Natural killer cell (primary cell): ENCODE results near the gene PTPRM. TPM values are rescaled to one million over a fixed set of nuclear protein-coding genes. Genes with fewer than 3 reads are reported as not detected.

Experiments used
- ATAC-seq, 3 donors: fragments of 150-1000 bp in 2 of 3; fragments of 200-7000 bp in 1 of 3; cut with Tn5 transposase; 1 replicate in 1 of 3; 2 replicates in 2 of 3; pipeline ENCODE4 v1.10.0; 2021; ENCODE audit warnings: mild to moderate bottlenecking in 2 of 3, moderate library complexity in 2 of 3
- DNase-seq, 2 donors: peaks; one replicate each; pipeline versions ENCODE4 v3.0.0 to v3.0.0-alpha.2; 2013 to 2021; ENCODE audit warnings: mixed read lengths in 1 of 2
- H3K27ac ChIP-seq: one replicate; pipeline ENCODE4 v1.5.1; 2013; ENCODE audit warnings: mild to moderate bottlenecking, low read length
- H3K27me3 ChIP-seq: one replicate; pipeline ENCODE4 v1.6.1; 2013; ENCODE audit warnings: low read length; ENCODE audit not compliant: control insufficient read depth, insufficient read depth
- H3K36me3 ChIP-seq: one replicate; pipeline ENCODE4 v1.6.1; 2013; ENCODE audit warnings: low read length; ENCODE audit not compliant: control insufficient read depth, insufficient read depth
- H3K4me1 ChIP-seq: one replicate; pipeline ENCODE4 v1.6.1; 2013; ENCODE audit warnings: low read length; ENCODE audit not compliant: control insufficient read depth, insufficient read depth
- H3K4me3 ChIP-seq: one replicate; pipeline ENCODE4 v1.5.1; 2013; ENCODE audit warnings: low read length
- H3K9me3 ChIP-seq: one replicate; pipeline ENCODE4 v1.6.1; 2013; ENCODE audit warnings: low read length; ENCODE audit not compliant: control insufficient read depth, insufficient read depth
- H3K27ac Mint-ChIP-seq, 2 donors: one replicate each; pipeline ENCODE4 v1.8.0; 2022; ENCODE audit warnings: mild to moderate bottlenecking in 2 of 2, mixed read lengths in 2 of 2, moderate library complexity in 1 of 2
- H3K27me3 Mint-ChIP-seq, 2 donors: one replicate each; pipeline ENCODE4 v1.8.0; 2022; ENCODE audit warnings: low read depth in 2 of 2, mixed read lengths in 2 of 2
- H3K36me3 Mint-ChIP-seq: one replicate; pipeline ENCODE4 v1.8.0; 2022; ENCODE audit warnings: mixed read lengths
- H3K4me1 Mint-ChIP-seq, 2 donors: one replicate each; pipeline ENCODE4 v1.8.0; 2022; ENCODE audit warnings: mixed read lengths in 2 of 2
- H3K4me3 Mint-ChIP-seq: one replicate; pipeline ENCODE4 v1.8.0; 2022; ENCODE audit warnings: mild to moderate bottlenecking, moderate library complexity, mixed read lengths
- H3K9me3 Mint-ChIP-seq, 2 donors: one replicate each; pipeline ENCODE4 v1.8.0; 2022; ENCODE audit warnings: mixed read lengths in 2 of 2
- CTCF ChIP-seq: fragments of 200-600 bp; IDR thresholded peaks from one replicate; pipeline ENCODE4 v1.8.0; 2022; ENCODE audit warnings: antibody characterized with exemption
- WGBS: methylation state at CpG from one replicate; pipeline ENCODE4 v1.1.7; 2013; ENCODE audit warnings: missing lambda C conversion rate; ENCODE audit not compliant: insufficient coverage; 5-methylcytosine and 5-hydroxymethylcytosine counted together
- intact Hi-C: fragments of 100-400 bp; cut with micrococcal nuclease; formaldehyde crosslinking; loops from one replicate; pipeline ENCODE4 v1.14.2; 2022
- total RNA-seq, 4 donors: library from RNA; stranded (reverse); fragments of 120-200 nt in 1 of 4; gene quantifications; one replicate each; pipeline versions ENCODE4 v1.2.3 to v1.2.4, GENCODE V29; 2013 to 2022

Gene PTPRM
- total RNA-seq, 3 donors from 2014 or later (not counting 1 experiment from before 2014, with no cell fraction given): 5.0 to 13.2 (median 12.1) TPM

GRCh38 chr18:7607540-7608173 lies 40.5 kb downstream of the PTPRM start:
- Mint-ChIP-seq H3K36me3 (no peaks in the 10 kb centered on the region), H3K27me3 (no peaks in the 10 kb centered on the region), H3K27ac (no peak overlapping the region), H3K9me3 (peaks cover 3 to 4% of the 10 kb centered on the region in 2 donors), H3K4me3 (no peak overlapping the region), H3K4me1 (no peaks in the 10 kb centered on the region)
- no peak for ATAC-seq
- WGBS: 93% methylated on average over 9 of the region's 12 CpGs
- Histone ChIP-seq H3K4me1 (no peaks in the 10 kb centered on the region), H3K27ac (no peak overlapping the region), H3K4me3 (no peak overlapping the region), H3K27me3 (no peaks in the 10 kb centered on the region), H3K36me3 (no peaks in the 10 kb centered on the region), H3K9me3 (no peaks in the 10 kb centered on the region)
- no peak for TF ChIP-seq CTCF
- DNase-seq: no peak
- intact Hi-C loops: no loop called here

DNA sequence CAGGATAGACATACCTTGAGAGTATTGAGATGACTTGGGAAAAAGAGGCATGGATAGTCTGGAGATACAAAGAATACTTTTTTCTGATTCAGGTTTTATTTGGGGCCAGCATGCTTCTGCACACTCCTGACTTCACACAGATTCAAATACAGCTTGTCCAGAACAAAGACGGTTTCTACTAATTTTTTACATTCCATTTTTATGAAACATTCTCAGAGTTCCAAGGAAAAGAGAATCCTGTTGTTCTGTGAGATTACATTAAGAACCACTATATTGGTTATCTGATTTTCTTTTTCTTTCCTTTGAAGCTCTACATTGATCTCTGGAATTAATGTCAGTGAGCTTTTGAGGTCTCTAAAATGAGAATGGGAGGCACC lies 41.0 kb downstream of the PTPRM start:
- TF ChIP-seq CTCF: no peak
- peaks cover 3 to 4% of the 10 kb centered on the region in 2 donors for H3K9me3 Mint-ChIP-seq

GRCh38 chr18:7608781-7609201 lies 41.7 kb downstream of the PTPRM start:
- ATAC-seq: no peak
- no peak overlapping the region for H3K4me3 Mint-ChIP-seq
- Histone ChIP-seq H3K36me3 (no peaks in the 10 kb centered on the region), H3K9me3 (no peaks in the 10 kb centered on the region), H3K27ac (no peak overlapping the region), H3K4me3 (no peak overlapping the region), H3K27me3 (no peaks in the 10 kb centered on the region), H3K4me1 (no peaks in the 10 kb centered on the region)
- H3K36me3 Mint-ChIP-seq: no peaks in the 10 kb centered on the region
- no peak for DNase-seq
- TF ChIP-seq CTCF: no peak
- H3K27me3 Mint-ChIP-seq: no peaks in the 10 kb centered on the region
- no peak overlapping the region for H3K27ac Mint-ChIP-seq
- intact Hi-C loops: no loop called here
- peaks cover 3 to 4% of the 10 kb centered on the region in 2 donors for H3K9me3 Mint-ChIP-seq
- H3K4me1 Mint-ChIP-seq: no peaks in the 10 kb centered on the region
- WGBS: 63% methylated on average over 2 of the region's 2 CpGs

More for the DNA sequence above, 41.0 kb downstream of the PTPRM start:
- no CpG with 5 or more reads among the region's 1 CpG for WGBS
- H3K4me1 Mint-ChIP-seq: no peaks in the 10 kb centered on the region
- H3K36me3 ChIP-seq: no peaks in the 10 kb centered on the region
- intact Hi-C loops: no loop called here
- no peak overlapping the region for H3K4me3 Mint-ChIP-seq
- DNase-seq (no peak), ATAC-seq (no peak)
- no peak overlapping the region for H3K4me3 ChIP-seq
- H3K9me3 ChIP-seq: no peaks in the 10 kb centered on the region
- H3K27me3 Mint-ChIP-seq: no peaks in the 10 kb centered on the region
- H3K4me1 ChIP-seq: no peaks in the 10 kb centered on the region
- H3K27me3 ChIP-seq: no peaks in the 10 kb centered on the region
- no peak overlapping the region for H3K27ac ChIP-seq
- H3K36me3 Mint-ChIP-seq: no peaks in the 10 kb centered on the region
- H3K27ac Mint-ChIP-seq: no peak overlapping the region

- H3K4me3 Mint-ChIP-seq: no peak overlapping the region
- Histone ChIP-seq H3K27me3 (no peaks in the 10 kb centered on the region), H3K36me3 (no peaks in the 10 kb centered on the region), H3K9me3 (no peaks in the 10 kb centered on the region), H3K4me1 (no peaks in the 10 kb centered on the region), H3K27ac (no peak overlapping the region), H3K4me3 (no peak overlapping the region)
- ATAC-seq: no peak
- WGBS: no CpG with 5 or more reads among the region's 1 CpG
- intact Hi-C loops: no loop called here
- peaks cover 3 to 4% of the 10 kb centered on the region in 2 donors for H3K9me3 Mint-ChIP-seq
- DNase-seq: no peak
- TF ChIP-seq CTCF: no peak
- no peaks in the 10 kb centered on the region for H3K36me3 Mint-ChIP-seq
- H3K4me1 Mint-ChIP-seq: no peaks in the 10 kb centered on the region
- H3K27ac Mint-ChIP-seq: no peak overlapping the region
- H3K27me3 Mint-ChIP-seq: no peaks in the 10 kb centered on the region
Measured at GRCh38 chr18:7609617-7610016, 42.5 kb downstream of the PTPRM start.
